GM18519 (cell line): ENCODE results near the gene AQP2.

ENCODE experiments used
- ATAC-seq: cut with Tn5 transposase; IDR thresholded peaks from one replicate; pipeline ENCODE4 v1.9.1; 2021; ENCODE audit warnings: mild to moderate bottlenecking, moderate library complexity; ENCODE audit not compliant: unreplicated experiment, low FRiP score

Gene AQP2

DNA sequence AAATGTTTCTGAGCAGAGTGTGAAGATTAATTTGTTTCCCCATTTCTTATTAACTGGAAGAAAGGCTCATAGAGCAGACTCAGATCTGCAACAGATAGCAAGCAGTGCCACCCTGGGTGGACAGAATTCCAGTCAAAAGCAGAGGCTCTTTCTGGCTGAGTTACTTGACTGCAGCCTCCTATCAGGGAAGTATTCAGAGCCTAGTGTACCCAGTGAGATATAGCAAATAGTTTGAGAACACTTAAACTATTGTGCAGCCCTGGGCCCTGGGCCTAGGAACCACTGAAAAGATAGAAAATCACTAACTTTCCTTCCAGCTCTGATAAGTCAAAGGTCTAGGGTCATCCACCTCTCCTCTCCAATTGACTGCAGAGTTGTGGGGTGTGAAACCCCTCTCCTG lies 11.2 kb upstream of the AQP2 start:
- no peak for ATAC-seq

DNA sequence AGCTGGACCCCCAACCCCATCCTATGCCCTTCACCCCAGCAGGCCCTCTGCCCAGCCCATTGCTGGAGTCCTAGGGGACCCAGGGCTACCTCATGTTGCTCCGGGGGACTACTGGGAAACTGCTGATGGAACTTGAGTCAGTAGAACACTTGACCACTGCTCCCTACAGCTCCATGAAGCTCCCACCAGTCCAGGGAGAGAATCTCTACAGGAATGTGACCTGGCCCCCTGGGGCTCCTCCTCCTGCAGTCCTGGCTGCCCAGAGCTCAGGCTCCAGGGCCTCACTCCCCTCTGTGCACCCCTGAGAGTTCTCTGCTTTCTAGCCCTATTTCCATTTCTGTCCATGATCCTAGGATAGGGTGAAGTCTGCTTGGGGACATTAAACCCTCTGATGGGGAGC lies 10.8 kb upstream of the AQP2 start:
- ATAC-seq, result no peak

DNA sequence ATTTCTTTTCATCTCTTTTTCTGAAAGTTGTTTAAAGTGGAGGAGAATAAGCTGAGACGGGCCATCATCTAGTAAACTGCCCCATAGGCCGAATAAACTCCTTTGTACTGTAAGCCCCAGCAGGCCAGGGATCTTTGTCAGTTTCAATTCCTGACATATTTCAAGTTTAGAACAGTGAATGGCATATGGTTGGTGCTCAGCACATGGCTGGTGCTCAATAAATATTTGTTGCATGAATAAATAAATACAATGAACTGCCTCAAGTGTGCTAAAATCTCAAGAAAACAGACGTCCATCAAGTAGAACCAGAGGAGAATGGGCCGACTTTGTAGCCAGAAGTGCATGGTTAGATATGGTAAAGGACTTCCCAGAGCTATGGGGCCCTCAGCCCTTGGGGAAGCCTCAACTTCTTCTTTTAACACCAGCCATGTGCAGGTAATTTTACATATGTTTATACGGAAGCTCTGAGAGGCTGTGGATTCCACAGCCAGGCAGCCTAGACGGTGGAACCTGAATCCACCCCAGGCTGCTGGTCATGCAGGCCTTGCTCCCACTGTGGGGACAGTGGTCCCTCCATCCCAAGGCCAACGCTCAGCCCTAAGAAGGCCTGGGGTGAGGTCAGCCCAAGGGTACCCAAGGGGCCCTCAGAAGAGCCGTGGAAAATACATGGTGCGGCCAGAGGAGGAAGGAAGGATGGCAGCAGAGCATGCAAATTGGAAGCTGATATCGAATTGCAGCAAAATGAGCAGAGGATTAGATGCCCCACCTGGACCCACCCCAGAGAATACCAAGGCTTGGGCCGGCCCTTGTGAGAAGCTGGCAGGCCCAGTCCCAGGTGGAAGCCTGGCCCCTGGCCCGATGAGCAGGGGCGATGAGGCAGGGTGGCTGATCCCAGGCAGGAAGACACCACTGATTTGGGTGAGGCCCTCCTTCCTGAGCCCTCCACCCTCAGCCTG lies 8.7 kb upstream of the AQP2 start:
- no peak for ATAC-seq

DNA sequence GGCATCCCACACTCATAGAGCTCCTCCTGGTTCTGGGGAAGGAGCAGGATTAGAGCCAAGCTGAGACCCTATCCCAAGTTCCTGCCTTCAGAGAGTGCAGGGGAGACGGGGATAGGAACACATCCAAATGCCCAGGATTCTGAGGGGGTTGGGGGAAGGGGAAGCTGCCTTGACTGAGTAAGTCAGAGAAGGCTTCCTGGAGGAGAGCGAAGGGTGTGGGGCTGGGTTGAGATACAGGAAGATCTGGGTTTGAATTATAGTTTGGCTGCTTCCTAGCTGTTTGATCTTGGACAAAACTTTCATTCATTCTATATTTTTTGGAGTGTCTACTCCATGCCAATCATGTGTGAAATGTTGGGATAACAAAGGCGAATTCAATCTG lies 8.0 kb upstream of the AQP2 start:
- no peak for ATAC-seq

DNA sequence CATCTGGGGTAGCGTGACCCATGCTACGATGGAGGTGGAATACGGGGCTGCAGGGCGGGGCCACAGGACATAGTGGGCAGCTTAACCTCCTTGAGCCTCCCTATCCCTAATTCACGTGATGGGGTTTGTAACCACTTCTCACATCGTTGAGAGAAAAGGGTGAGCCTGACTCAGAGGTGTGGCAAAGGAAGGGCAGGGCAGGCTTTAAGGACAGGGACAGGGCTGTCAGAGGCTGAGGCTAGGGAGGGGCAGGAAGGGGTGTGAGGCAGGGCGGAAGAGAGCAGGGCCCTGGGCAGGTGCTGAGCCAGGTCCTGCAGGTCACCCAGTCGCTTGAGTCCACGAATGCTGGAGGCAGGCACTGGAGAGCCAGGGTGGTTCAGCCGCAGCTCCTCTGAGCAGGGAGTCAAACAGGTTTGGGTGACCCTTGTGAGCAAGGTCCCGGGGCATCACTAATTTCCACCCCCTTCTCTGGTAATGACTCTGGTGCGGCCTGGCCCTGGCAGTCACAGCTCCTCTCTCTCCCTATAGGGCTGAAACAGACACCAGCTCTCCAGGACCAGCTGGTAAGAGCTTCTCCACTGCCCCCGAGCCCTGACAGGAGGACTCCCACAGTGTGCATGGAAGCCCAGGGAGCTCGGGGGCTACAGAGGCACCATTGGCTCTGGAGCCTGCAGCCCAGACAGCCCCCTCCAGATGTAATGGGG lies 7.5 kb upstream of the AQP2 start:
- ATAC-seq, result no peak

DNA sequence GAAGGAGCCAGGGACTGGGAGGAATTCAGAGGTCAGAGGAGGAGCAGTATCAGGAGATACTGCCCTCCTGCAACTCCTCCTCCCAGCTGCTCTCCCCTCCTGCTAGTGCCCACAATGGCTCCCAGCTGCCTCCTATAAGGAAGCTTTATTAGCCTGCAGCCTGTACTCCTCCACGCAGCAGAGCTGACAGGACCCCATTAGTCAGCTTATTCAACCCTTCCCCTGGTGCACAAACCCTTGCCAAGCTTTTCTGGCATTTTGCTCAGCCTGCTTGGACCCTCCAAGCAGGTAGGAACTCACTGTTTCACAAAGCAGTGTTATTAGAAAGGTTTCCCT lies 6.9 kb upstream of the AQP2 start:
- ATAC-seq, result no peak

DNA sequence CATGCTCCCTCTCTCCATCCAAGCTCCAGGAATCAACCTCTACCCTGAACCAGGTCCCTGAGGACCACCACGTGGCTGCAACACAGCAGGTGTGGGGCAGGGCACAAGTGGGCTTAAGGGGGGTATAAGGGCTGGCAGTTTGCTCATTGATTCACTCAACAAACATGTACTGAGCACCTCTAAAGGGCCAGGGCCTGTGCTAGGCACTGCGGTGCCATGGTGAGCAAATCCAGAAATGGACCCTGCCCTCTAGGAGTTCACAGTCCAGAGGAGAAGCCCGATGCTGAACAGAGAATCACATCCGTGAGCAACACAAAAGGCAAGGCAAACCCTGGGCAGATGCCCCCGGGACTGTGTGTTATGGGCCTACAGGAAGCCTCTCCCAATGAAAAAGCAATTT lies 6.5 kb upstream of the AQP2 start:
- no peak for ATAC-seq

DNA sequence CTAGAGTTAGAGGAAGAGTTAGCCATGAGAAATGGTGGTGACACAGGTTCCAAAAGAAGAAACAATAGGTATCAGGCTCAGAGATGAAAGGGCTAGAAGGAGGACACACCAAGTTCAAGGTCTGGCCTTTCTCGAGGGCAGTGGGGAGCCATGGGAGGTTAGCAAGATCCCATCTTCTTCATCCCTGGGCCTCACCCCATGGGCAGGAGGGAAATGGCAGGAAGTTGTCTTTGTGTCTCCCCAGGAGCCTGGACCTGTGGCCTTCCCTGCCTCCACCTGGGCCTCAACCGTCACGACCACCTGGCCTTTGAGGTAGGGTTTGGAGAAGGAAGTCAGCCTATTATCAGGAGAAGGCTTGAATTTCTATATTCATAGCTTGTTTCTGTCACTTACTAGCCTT lies 5.8 kb upstream of the AQP2 start:
- no peak for ATAC-seq

DNA sequence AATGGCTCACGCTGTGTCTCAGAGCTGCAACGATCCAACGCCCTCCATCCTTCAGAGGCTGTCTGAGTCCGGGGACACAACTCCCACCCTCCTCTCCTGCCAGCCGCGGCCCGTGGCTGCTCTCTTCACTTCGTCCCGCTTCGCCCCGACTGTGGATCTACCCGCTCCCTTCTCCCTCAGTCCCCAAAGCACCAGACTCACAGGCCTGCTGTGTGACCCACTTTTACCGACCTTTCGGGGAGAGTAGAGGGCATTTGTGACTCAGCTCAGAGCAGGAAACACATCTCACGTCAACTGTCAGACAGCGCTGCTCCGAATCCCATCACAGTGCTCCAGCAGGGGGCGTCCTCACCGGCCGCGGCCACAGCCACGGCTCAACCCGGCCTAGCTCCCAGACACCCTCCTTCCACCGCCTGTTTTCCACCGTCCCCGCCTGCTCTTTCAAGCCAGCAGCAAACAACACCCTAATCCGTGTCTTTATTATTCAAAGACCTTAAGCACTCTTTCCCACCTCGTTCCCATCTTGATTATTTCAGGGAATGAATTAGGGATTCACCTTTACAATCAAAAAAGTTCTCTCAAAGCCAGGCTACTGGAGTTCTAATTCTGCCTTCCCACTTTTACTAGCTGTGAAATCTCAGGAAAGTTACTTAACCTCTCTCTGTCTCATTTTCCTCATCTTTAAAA lies 5.0 kb upstream of the AQP2 start:
- peak; percentile 42 for ATAC-seq

DNA sequence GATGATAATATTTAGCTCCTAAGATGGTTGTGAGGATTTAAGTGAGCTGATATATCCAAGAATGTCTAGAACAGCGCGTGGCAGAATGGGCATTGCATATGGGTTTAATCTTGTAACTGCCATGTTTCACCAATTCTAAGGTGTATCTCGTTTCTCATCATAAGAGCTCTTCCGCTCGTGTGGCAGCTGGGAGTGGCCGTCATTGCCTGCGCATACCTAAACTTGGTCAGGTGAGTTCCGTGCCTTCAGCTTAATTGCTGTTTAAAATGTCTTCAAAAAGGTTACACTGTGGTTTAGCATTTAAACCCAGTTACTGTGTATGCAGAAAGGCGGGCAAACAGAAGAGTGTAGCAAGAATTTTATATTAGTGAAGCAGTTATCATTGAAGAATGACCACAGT lies 4.5 kb upstream of the AQP2 start:
- ATAC-seq, result no peak

DNA sequence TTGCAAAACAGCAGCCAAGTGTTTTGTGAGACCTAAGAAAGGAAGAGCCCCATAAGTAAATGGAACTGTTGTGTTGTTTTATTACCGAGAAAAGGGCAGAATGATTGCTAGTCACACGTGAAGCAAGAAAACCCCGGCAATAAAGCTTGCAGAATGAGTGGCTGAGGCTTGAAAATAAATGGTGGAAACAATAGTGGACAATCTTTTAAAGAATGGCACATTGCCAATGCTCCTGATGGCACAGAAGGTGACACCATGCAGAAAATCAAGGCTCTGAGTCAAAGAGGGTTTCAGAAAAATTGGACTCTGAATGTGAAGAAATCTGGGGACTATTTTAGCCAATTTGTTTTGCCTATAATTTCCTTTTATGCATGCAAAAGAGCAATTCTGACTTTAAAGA lies 4.0 kb upstream of the AQP2 start:
- ATAC-seq, result no peak

DNA sequence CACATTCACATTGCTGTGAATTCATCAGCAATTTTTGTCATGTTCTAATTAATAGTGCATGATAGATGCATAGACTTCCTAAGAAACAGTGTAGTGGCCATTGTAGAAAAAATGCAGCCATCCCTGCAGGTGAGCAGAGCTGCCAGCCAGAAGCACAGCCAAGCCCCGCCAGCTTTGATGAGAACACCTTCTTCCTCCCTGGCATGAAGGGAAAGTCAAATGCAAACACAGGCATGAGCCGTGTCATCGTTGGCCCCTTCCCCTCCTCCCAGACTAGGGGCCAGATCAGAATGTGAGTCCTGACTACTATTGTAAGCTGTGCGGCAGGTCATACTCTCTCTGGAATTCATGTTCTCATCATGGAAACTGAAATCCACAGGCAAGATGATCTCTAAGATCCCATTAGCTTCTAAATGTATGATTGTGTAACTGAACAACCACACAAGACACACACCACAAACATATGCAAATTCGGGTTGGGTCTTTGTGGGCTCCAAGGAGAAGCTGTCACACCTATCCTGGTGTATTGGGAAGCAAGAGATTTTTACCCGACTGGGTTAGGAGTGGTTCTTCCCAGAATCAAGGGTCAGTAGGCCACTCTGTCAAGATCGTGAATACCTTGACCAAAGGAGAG lies 2.8 kb upstream of the AQP2 start:
- no peak for ATAC-seq

DNA sequence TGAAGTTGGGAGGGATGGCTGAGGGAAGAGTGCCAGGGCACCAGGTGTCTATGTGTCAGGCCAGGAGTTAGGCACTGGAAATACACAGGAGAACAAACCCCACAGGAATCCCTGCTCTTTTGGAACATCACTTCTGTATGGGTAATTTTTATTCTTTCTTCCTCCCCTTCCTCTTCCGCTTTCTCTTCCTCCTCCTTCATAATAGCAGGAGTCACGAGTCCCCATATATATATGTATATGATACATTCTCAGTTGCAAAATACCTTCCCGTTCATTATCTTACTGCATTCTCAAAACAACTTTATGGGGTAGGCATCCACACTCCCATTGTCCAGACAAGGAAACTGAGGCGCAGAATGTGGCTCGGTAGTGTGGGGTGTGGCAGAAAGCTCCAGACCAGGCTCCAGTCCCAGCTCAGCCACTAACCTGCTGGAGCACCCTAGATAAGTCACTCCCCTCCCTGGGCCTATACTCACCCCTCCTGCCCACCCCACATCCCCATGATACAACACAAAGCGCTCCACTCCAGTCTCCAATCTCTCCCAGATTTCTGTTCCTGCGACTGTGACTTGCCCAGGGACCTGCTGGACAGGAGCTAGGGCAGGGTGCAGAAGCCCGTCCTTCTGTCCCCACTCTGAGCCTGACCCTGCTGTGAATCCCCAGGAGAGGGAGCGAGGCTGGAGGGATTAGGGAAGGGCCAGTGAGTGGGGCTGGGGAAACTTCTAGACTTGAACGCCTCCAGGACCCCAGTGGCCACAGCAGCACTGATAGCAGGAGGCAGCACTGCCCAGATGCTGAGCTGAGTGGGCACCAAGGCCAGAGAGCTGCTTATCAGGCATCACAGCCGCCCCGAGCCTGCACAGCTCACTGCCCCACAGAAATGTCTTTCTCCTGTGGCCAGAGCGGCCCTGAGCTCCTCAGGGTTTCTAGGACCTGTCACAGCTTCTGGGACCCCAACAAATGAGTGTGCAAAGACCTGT lies 1.4 kb upstream of the AQP2 start:
- ATAC-seq, result no peak

DNA sequence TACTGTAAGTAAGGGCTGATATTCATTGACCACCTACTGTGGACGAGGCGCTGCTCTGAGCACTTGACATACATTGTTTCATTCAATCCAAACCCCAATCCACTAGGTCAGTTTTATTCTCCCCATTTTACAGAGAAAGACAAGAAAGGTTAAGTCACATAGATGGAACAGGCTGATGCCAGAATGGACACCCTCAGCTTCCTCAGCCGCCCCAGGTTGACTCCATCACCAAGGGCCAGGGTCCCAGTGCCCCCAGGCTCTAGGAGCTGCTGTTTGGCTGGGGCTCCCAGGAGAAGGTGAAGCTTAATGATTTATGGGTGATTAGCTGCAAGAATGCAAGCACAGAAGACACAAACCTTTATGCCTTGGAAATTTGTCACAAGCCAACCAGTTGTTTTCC lies 671 bp upstream of the AQP2 start:
- no peak for ATAC-seq

DNA sequence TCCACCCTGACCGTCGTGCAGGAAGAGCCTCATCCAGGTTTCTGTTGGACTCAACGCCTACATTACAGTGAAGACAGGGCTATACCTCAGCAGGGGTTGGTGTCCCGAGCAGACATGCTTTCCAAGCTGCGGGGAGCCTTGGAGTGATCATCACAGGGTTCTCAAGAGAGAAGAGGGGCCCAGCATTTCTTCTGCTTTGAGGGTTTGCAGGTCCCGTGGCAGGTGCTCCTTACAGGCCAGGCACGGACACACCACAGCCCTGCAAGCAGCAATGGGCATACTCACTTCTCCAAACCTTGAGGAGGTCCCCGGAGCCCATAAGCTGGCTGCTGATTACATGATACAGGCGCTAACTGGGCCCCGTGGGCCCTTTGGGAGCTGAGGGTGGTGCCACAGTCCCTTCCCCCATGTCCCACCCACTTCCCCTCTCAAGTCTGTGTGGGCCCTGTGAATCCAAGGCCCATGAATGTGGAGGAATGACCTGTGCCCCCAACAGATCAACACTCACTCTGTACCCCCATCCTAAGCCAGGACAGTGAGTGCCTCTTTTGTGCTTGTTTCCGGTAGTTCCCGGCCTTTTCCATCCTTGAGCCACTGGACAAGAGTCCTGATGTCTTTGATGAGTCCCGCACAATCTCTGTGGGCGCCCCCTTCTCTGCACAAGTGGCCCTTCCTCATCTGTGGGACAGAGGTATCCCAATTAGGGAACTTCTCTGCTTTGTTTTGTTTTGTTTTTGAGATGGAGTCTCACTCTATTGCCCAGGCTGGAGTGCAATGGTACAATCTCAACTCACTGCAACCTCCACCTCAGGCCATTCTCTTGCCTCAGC lies 1.1 kb downstream of the AQP2 start:
- no peak for ATAC-seq

DNA sequence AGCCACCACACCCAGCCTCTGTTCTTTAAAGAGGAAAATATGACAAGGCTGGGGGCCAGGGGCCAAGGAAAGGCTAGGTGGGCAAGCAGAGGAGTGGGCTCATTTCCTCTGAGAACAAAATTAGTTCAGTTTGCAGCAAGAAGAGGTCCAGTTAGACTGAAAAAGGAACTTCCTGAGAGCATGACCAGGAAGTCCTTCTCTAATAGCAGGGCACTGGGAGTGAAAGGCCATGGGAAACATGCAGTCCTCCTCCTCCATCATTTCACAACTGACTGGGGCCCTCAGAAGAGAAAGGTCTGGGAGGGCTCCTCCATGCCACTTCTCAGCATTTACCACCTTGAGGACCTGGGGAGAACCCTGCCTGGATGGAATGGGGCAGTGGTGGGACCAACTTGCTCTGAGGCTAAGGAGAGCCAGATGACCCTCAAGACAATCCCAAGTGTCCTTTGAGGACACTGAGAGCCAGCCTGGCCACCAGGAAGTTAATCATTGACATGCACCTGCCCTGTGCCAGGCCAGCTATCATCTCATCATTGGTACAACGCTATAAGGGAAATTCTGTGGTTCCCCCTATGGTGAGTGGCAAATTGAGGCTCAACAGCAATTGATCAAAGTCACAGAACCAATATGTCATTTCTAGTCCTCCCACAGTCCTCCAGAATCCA lies 2.0 kb downstream of the AQP2 start:
- no peak for ATAC-seq

DNA sequence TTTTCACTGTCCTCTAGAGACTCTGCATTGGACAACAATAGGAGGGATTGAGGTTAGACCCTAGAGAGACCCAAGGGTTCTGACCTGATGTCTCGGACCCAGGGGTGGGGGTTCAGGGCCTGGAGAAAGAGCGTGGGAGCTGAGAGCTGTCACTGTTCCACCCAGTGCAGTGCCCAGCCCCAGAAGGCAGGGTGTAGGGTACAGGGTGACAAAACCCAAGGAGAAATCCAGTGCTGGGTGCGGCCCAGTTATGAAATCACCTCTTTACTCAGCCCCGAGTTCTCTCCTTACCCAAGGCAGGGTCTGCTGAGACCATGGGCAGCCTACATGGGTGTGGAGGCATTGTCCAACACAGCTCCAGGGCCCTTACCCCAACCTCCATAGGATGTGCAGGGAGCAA lies 2.6 kb downstream of the AQP2 start:
- ATAC-seq, result no peak

DNA sequence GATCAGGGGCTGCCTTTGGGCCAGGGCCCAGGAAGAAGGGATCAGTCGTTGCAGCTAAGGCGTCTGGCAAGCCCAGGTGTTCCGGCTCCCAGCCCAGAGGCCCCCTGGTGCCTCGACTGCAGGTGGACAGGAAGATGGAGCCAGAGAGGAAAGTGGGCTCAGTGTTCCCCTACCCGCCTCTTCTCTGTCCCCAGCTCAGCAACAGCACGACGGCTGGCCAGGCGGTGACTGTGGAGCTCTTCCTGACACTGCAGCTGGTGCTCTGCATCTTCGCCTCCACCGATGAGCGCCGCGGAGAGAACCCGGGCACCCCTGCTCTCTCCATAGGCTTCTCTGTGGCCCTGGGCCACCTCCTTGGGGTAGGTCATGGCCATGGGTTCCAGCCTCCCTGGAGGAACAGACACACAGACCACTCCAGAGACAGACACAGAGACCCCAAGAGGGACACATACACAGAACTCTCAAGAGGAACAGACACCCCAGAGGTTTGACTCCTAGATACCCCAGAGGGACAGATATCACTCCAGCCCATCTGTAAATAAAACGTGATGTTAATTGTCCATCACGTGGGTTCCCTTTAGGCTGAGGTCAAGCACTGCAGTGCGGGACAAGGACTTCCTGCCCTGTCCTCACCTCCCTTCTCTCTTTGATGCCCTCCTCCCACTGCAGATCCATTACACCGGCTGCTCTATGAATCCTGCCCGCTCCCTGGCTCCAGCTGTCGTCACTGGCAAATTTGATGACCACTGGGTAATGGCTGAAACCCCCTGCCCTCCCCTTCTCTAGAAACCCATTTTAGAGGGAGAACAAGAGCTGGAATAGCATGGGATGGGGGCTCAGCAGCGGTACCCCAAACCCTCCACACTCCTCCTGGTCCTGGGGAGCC lies 3.7 kb downstream of the AQP2 start:
- no peak for ATAC-seq
